ENCODE measurements around the gene PTGDR2. TPM values are rescaled to one million over a fixed set of nuclear protein-coding genes. Genes with fewer than 3 reads are reported as not detected.

PTGDR2 gene
- total RNA-seq, 2 donors from 2014 or later, result 0.34 to 0.46 TPM

- no peak for TF ChIP-seq POLR2AphosphoS5 (IDR thresholded peaks at IDR 0.05)
- TF ChIP-seq POLR2A (IDR thresholded peaks at IDR 0.05), result no peak
- no peak for TF ChIP-seq CTCF (IDR thresholded peaks at IDR 0.05)
- H3K4me1 ChIP-seq (replicated peaks), result no peaks in the 10 kb centered on the region
- no peak for DNase-seq (ENCODE audit: low spot score)
- intact Hi-C loops (cut with DNase I), result no loop called here
- H3K9me3 ChIP-seq, result no peaks in the 10 kb centered on the region
- H3K36me3 ChIP-seq, result peaks cover 3 to 10% of the 10 kb centered on the region in 2 donors
- H3K4me3 ChIP-seq, result no peak overlapping the region
- 89% methylated on average over 17 of the region's 17 CpGs for WGBS
- H3K27ac ChIP-seq, result no peak overlapping the region
- no peaks in the 10 kb centered on the region for H3K27me3 ChIP-seq (replicated peaks; ENCODE audit: insufficient read depth)
Measured at GRCh38 chr11:60851327-60852104, 4.2 kb downstream of the PTGDR2 start.

- Histone ChIP-seq H3K4me1 (replicated peaks) (peaks cover 10% of the 10 kb centered on the region), H3K9me3 (no peaks in the 10 kb centered on the region), H3K4me3 (no peak overlapping the region), H3K27me3 (replicated peaks; ENCODE audit: insufficient read depth) (no peaks in the 10 kb centered on the region), H3K27ac (no peak overlapping the region), H3K36me3 (peaks cover 3 to 10% of the 10 kb centered on the region in 2 donors)
- 88% methylated on average over 27 of the region's 29 CpGs for WGBS
- no peak for TF ChIP-seq CTCF (IDR thresholded peaks at IDR 0.05)
- no peak for TF ChIP-seq POLR2AphosphoS5 (IDR thresholded peaks at IDR 0.05)
- TF ChIP-seq POLR2A (IDR thresholded peaks at IDR 0.05), result no peak
- DNase-seq (ENCODE audit: low spot score), result no peak
- intact Hi-C loops (cut with DNase I), result no loop called here
Measured at GRCh38 chr11:60849641-60850520, 5.9 kb downstream of the PTGDR2 start.

- Histone ChIP-seq H3K4me1 (replicated peaks) (peaks cover 18% of the 10 kb centered on the region), H3K9me3 (no peaks in the 10 kb centered on the region), H3K4me3 (no peak overlapping the region), H3K27me3 (replicated peaks; ENCODE audit: insufficient read depth) (no peaks in the 10 kb centered on the region), H3K27ac (no peak overlapping the region), H3K36me3 (peaks cover 3 to 10% of the 10 kb centered on the region in 2 donors)
- no peak for DNase-seq (ENCODE audit: low spot score)
- intact Hi-C loops (cut with DNase I), result no loop called here
- TF ChIP-seq CTCF (IDR thresholded peaks at IDR 0.05) (no peak), POLR2A (IDR thresholded peaks at IDR 0.05) (no peak), POLR2AphosphoS5 (IDR thresholded peaks at IDR 0.05) (no peak)
- 89% methylated on average over 10 of the region's 10 CpGs for WGBS
Measured at GRCh38 chr11:60848714-60849151, 7.0 kb downstream of the PTGDR2 start.

GRCh38 chr11:60847896-60848295 lies 7.9 kb downstream of the PTGDR2 start:
- TF ChIP-seq POLR2AphosphoS5 (IDR thresholded peaks at IDR 0.05), result no peak
- TF ChIP-seq CTCF (IDR thresholded peaks at IDR 0.05), result no peak
- no peak for TF ChIP-seq POLR2A (IDR thresholded peaks at IDR 0.05)
- no peak overlapping the region for H3K4me3 ChIP-seq
- intact Hi-C loops (cut with DNase I), result no loop called here
- peaks cover 21% of the 10 kb centered on the region for H3K4me1 ChIP-seq (replicated peaks)
- DNase-seq (ENCODE audit: low spot score), result no peak
- H3K27ac ChIP-seq, result no peak overlapping the region
- H3K9me3 ChIP-seq, result no peaks in the 10 kb centered on the region
- no peaks in the 10 kb centered on the region for H3K27me3 ChIP-seq (replicated peaks; ENCODE audit: insufficient read depth)
- 90% methylated on average over 12 of the region's 12 CpGs for whole genome bisulfite sequencing
- H3K36me3 ChIP-seq, result peaks cover 3 to 10% of the 10 kb centered on the region in 2 donors
